ENCODE data around the gene CLCA1. TPM values are rescaled to one million over a fixed set of nuclear protein-coding genes. Genes with fewer than 3 reads are reported as not detected.
A peak's percentile ranks its signal among the peaks of the same experiment; 100 is the strongest.

Gene CLCA1, protein sequence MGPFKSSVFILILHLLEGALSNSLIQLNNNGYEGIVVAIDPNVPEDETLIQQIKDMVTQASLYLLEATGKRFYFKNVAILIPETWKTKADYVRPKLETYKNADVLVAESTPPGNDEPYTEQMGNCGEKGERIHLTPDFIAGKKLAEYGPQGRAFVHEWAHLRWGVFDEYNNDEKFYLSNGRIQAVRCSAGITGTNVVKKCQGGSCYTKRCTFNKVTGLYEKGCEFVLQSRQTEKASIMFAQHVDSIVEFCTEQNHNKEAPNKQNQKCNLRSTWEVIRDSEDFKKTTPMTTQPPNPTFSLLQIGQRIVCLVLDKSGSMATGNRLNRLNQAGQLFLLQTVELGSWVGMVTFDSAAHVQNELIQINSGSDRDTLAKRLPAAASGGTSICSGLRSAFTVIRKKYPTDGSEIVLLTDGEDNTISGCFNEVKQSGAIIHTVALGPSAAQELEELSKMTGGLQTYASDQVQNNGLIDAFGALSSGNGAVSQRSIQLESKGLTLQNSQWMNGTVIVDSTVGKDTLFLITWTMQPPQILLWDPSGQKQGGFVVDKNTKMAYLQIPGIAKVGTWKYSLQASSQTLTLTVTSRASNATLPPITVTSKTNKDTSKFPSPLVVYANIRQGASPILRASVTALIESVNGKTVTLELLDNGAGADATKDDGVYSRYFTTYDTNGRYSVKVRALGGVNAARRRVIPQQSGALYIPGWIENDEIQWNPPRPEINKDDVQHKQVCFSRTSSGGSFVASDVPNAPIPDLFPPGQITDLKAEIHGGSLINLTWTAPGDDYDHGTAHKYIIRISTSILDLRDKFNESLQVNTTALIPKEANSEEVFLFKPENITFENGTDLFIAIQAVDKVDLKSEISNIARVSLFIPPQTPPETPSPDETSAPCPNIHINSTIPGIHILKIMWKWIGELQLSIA
- total RNA-seq (2021) (not detected in 2 replicates), Bru-seq, nascent RNA (percentile 2 among the genes with signal in this experiment), BruChase-seq, experiment 1, labeled RNA remaining after a 2-hour chase (not detected), BruChase-seq, experiment 2, labeled RNA remaining after a 6-hour chase (not detected)
- long read RNA-seq, partial matches to known transcripts: 1 of 1 reads
- long read RNA-seq, other reads (novel, unspliced or antisense): 0 of 1 reads

DNA sequence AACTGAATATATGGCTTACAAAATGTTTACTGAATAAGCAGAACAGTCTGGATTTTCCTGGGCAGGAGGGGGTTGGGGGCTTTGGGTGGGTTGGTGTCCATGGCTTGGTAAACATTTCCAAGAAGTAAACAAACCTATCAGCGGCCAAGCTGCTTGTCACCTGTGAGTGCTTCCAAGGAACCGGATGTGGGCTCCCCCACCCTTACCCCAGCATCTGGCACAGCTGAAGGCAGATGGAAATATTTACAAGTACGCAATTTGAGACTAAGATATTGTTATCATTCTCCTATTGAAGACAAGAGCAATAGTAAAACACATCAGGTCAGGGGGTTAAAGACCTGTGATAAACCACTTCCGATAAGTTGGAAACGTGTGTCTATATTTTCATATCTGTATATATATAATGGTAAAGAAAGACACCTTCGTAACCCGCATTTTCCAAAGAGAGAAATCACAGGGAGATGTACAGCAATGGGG, at the start of gene CLCA1:
CLCA1 (plus strand) TSS at position 427 of the 477 bp plus-strand sequence; CDS start at position 472, 45 bp downstream.
- H3K4me1 ChIP-seq (ENCODE audit: insufficient read depth, low read length, poor library complexity, severe bottlenecking): no peaks in the 10 kb centered on the region
- no peaks in the 10 kb centered on the region for H3K9me3 ChIP-seq (ENCODE audit: low read depth, low read length, poor library complexity, severe bottlenecking)
- no peaks in the 10 kb centered on the region for H3K36me3 ChIP-seq (ENCODE audit: insufficient read depth, low read length, poor library complexity, severe bottlenecking)
- no peak within 1 kb of the TSS for H3K27ac ChIP-seq (ENCODE audit: low read depth, low read length, poor library complexity, severe bottlenecking)
- TF ChIP-seq EZH2 (IDR thresholded peaks at IDR 0.05; ENCODE audit: borderline replicate concordance, low read depth, low read length, poor library complexity, severe bottlenecking): no peak
- TF ChIP-seq, protein P1, sequence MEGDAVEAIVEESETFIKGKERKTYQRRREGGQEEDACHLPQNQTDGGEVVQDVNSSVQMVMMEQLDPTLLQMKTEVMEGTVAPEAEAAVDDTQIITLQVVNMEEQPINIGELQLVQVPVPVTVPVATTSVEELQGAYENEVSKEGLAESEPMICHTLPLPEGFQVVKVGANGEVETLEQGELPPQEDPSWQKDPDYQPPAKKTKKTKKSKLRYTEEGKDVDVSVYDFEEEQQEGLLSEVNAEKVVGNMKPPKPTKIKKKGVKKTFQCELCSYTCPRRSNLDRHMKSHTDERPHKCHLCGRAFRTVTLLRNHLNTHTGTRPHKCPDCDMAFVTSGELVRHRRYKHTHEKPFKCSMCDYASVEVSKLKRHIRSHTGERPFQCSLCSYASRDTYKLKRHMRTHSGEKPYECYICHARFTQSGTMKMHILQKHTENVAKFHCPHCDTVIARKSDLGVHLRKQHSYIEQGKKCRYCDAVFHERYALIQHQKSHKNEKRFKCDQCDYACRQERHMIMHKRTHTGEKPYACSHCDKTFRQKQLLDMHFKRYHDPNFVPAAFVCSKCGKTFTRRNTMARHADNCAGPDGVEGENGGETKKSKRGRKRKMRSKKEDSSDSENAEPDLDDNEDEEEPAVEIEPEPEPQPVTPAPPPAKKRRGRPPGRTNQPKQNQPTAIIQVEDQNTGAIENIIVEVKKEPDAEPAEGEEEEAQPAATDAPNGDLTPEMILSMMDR (conservative IDR thresholded peaks at IDR 0.05; ENCODE audit: low read depth, low read length): no peak
- H3K27me3 ChIP-seq (replicated peaks; ENCODE audit: insufficient read depth, low read depth, low read length, poor library complexity): no peaks in the 10 kb centered on the region
- intact Hi-C loops (cut with micrococcal nuclease; ENCODE audit: unreplicated experiment): no loop called here
- CTCF ChIA-PET: no interaction called here
- POLR2A ChIA-PET (ENCODE audit: low non-redundant PET): no interaction called here
- DNase-seq (ENCODE audit: low spot score): no peak
- no TSS peak for BruUV-seq (replicated peaks)
- H3K4me3 ChIP-seq (ENCODE audit: low read depth, low read length, poor library complexity, severe bottlenecking): no peak within 1 kb of the TSS

DNA sequence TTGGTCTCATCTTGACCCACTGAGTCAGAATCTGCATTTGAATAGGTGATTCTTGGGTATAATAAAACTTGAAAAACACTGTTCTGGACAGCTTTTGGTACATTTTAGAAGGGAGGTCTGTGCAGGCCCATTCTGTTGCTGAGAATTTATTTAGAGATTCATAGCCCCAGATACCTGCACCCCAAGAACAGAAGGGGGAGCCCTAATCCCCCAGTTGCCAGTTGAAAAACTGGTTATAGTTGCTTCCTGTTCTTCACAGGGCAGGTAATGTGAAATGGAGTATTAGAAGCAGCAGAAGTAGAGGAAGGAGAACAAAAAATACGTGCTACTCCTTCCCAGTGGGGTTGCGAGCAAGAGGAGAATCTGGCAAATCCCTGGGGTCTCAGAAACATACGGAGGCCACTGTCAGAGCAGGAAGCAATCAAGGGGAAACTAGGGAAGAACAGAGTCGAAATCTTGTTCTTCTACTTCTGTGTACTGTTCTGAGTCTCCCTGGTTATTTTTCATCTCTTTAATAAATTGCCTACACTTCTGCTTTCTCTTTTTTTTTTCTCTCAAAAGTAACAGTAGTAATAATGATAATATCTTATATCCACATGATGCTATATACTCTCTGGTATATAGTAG, 49.3 kb upstream of the CLCA1 start:
- CTCF ChIA-PET: no interaction called here
- DNase-seq (ENCODE audit: low spot score): peak; percentile 56

More for the DNA sequence above, 49.3 kb upstream of the CLCA1 start:
- H3K4me1 ChIP-seq (ENCODE audit: insufficient read depth, low read length, poor library complexity, severe bottlenecking): no peaks in the 10 kb centered on the region
- no peak overlapping the region for H3K4me3 ChIP-seq (ENCODE audit: low read depth, low read length, poor library complexity, severe bottlenecking)
- TF ChIP-seq, protein P1 (conservative IDR thresholded peaks at IDR 0.05; ENCODE audit: low read depth, low read length): peak; percentile 63
- TF ChIP-seq EZH2 (IDR thresholded peaks at IDR 0.05; ENCODE audit: borderline replicate concordance, low read depth, low read length, poor library complexity, severe bottlenecking): no peak
- POLR2A ChIA-PET (ENCODE audit: low non-redundant PET): no interaction called here
- no peaks in the 10 kb centered on the region for H3K36me3 ChIP-seq (ENCODE audit: insufficient read depth, low read length, poor library complexity, severe bottlenecking)
- intact Hi-C loops (cut with micrococcal nuclease; ENCODE audit: unreplicated experiment): no loop called here
- no peak overlapping the region for H3K27ac ChIP-seq (ENCODE audit: low read depth, low read length, poor library complexity, severe bottlenecking)
- no TSS peak for BruUV-seq (replicated peaks)
- no peaks in the 10 kb centered on the region for H3K27me3 ChIP-seq (replicated peaks; ENCODE audit: insufficient read depth, low read depth, low read length, poor library complexity)
- H3K9me3 ChIP-seq (ENCODE audit: low read depth, low read length, poor library complexity, severe bottlenecking): no peaks in the 10 kb centered on the region
